Measurements from ENCODE around the gene CNTNAP4.

The CNTNAP4 gene

GRCh38 chr16:76421571-76421970 is 144.4 kb downstream of the CNTNAP4 start:
- Histone ChIP-seq H3K9ac (ENCODE audit: low read depth, low read length) (no peak overlapping the region), H3K4me3 (ENCODE audit: low read depth, low read length) (no peak overlapping the region), H3K36me3 (ENCODE audit: control insufficient read depth, insufficient read depth, low read length) (no peaks in the 10 kb centered on the region), H3K27me3 (ENCODE audit: control insufficient read depth, insufficient read depth, low read length) (no peaks in the 10 kb centered on the region), H3K9me3 (ENCODE audit: control insufficient read depth, insufficient read depth, low read length) (no peaks in the 10 kb centered on the region), H3K4me1 (ENCODE audit: control insufficient read depth, insufficient read depth, low read length) (no peaks in the 10 kb centered on the region)

GRCh38 chr16:76428858-76429257 is 151.7 kb downstream of the CNTNAP4 start:
- H3K36me3 ChIP-seq (ENCODE audit: control insufficient read depth, insufficient read depth, low read length): no peaks in the 10 kb centered on the region

GRCh38 chr16:76441391-76441790 is 164.2 kb downstream of the CNTNAP4 start:
- no peak overlapping the region for H3K9ac ChIP-seq (ENCODE audit: low read depth, low read length)
- no peak overlapping the region for H3K4me3 ChIP-seq (ENCODE audit: low read depth, low read length)
- H3K9me3 ChIP-seq (ENCODE audit: control insufficient read depth, insufficient read depth, low read length): no peaks in the 10 kb centered on the region
- no peaks in the 10 kb centered on the region for H3K27me3 ChIP-seq (ENCODE audit: control insufficient read depth, insufficient read depth, low read length)
- no peaks in the 10 kb centered on the region for H3K4me1 ChIP-seq (ENCODE audit: control insufficient read depth, insufficient read depth, low read length)
- H3K36me3 ChIP-seq (ENCODE audit: control insufficient read depth, insufficient read depth, low read length): no peaks in the 10 kb centered on the region

More at GRCh38 chr16:76428858-76429257, 151.7 kb downstream of the CNTNAP4 start:
- Histone ChIP-seq H3K9me3 (ENCODE audit: control insufficient read depth, insufficient read depth, low read length) (no peaks in the 10 kb centered on the region), H3K9ac (ENCODE audit: low read depth, low read length) (no peak overlapping the region), H3K27me3 (ENCODE audit: control insufficient read depth, insufficient read depth, low read length) (no peaks in the 10 kb centered on the region), H3K4me1 (ENCODE audit: control insufficient read depth, insufficient read depth, low read length) (no peaks in the 10 kb centered on the region), H3K4me3 (ENCODE audit: low read depth, low read length) (no peak overlapping the region)

GRCh38 chr16:76441876-76442275 is 164.7 kb downstream of the CNTNAP4 start:
- Histone ChIP-seq H3K4me1 (ENCODE audit: control insufficient read depth, insufficient read depth, low read length) (no peaks in the 10 kb centered on the region), H3K4me3 (ENCODE audit: low read depth, low read length) (no peak overlapping the region), H3K9me3 (ENCODE audit: control insufficient read depth, insufficient read depth, low read length) (no peaks in the 10 kb centered on the region), H3K9ac (ENCODE audit: low read depth, low read length) (no peak overlapping the region), H3K36me3 (ENCODE audit: control insufficient read depth, insufficient read depth, low read length) (no peaks in the 10 kb centered on the region), H3K27me3 (ENCODE audit: control insufficient read depth, insufficient read depth, low read length) (no peaks in the 10 kb centered on the region)

- Histone ChIP-seq H3K9ac (ENCODE audit: low read depth, low read length) (no peak overlapping the region), H3K4me3 (ENCODE audit: low read depth, low read length) (no peak overlapping the region), H3K9me3 (ENCODE audit: control insufficient read depth, insufficient read depth, low read length) (no peaks in the 10 kb centered on the region), H3K4me1 (ENCODE audit: control insufficient read depth, insufficient read depth, low read length) (no peaks in the 10 kb centered on the region), H3K27me3 (ENCODE audit: control insufficient read depth, insufficient read depth, low read length) (no peaks in the 10 kb centered on the region), H3K36me3 (ENCODE audit: control insufficient read depth, insufficient read depth, low read length) (no peaks in the 10 kb centered on the region)
Observed at GRCh38 chr16:76443973-76444372, 166.8 kb downstream of the CNTNAP4 start.

GRCh38 chr16:76444832-76445231 is 167.6 kb downstream of the CNTNAP4 start:
- Histone ChIP-seq H3K4me1 (ENCODE audit: control insufficient read depth, insufficient read depth, low read length) (no peaks in the 10 kb centered on the region), H3K9ac (ENCODE audit: low read depth, low read length) (no peak overlapping the region), H3K4me3 (ENCODE audit: low read depth, low read length) (no peak overlapping the region), H3K27me3 (ENCODE audit: control insufficient read depth, insufficient read depth, low read length) (no peaks in the 10 kb centered on the region), H3K36me3 (ENCODE audit: control insufficient read depth, insufficient read depth, low read length) (no peaks in the 10 kb centered on the region), H3K9me3 (ENCODE audit: control insufficient read depth, insufficient read depth, low read length) (no peaks in the 10 kb centered on the region)

GRCh38 chr16:76445815-76446214 is 168.6 kb downstream of the CNTNAP4 start:
- Histone ChIP-seq H3K9ac (ENCODE audit: low read depth, low read length) (no peak overlapping the region), H3K27me3 (ENCODE audit: control insufficient read depth, insufficient read depth, low read length) (no peaks in the 10 kb centered on the region), H3K9me3 (ENCODE audit: control insufficient read depth, insufficient read depth, low read length) (no peaks in the 10 kb centered on the region), H3K36me3 (ENCODE audit: control insufficient read depth, insufficient read depth, low read length) (no peaks in the 10 kb centered on the region), H3K4me1 (ENCODE audit: control insufficient read depth, insufficient read depth, low read length) (no peaks in the 10 kb centered on the region), H3K4me3 (ENCODE audit: low read depth, low read length) (no peak overlapping the region)

- Histone ChIP-seq H3K4me1 (ENCODE audit: control insufficient read depth, insufficient read depth, low read length) (no peaks in the 10 kb centered on the region), H3K27me3 (ENCODE audit: control insufficient read depth, insufficient read depth, low read length) (no peaks in the 10 kb centered on the region), H3K36me3 (ENCODE audit: control insufficient read depth, insufficient read depth, low read length) (no peaks in the 10 kb centered on the region), H3K9ac (ENCODE audit: low read depth, low read length) (no peak overlapping the region), H3K9me3 (ENCODE audit: control insufficient read depth, insufficient read depth, low read length) (no peaks in the 10 kb centered on the region), H3K4me3 (ENCODE audit: low read depth, low read length) (no peak overlapping the region)
Observed at GRCh38 chr16:76446251-76446650, 169.1 kb downstream of the CNTNAP4 start.

- H3K36me3 ChIP-seq (ENCODE audit: control insufficient read depth, insufficient read depth, low read length): no peaks in the 10 kb centered on the region
- no peaks in the 10 kb centered on the region for H3K4me1 ChIP-seq (ENCODE audit: control insufficient read depth, insufficient read depth, low read length)
- H3K9ac ChIP-seq (ENCODE audit: low read depth, low read length): no peak overlapping the region
- no peak overlapping the region for H3K4me3 ChIP-seq (ENCODE audit: low read depth, low read length)
- no peaks in the 10 kb centered on the region for H3K9me3 ChIP-seq (ENCODE audit: control insufficient read depth, insufficient read depth, low read length)
- no peaks in the 10 kb centered on the region for H3K27me3 ChIP-seq (ENCODE audit: control insufficient read depth, insufficient read depth, low read length)
Observed at GRCh38 chr16:76450890-76451289, 173.7 kb downstream of the CNTNAP4 start.

GRCh38 chr16:76455257-76455656 is 178.1 kb downstream of the CNTNAP4 start:
- Histone ChIP-seq H3K4me3 (ENCODE audit: low read depth, low read length) (no peak overlapping the region), H3K27me3 (ENCODE audit: control insufficient read depth, insufficient read depth, low read length) (no peaks in the 10 kb centered on the region), H3K36me3 (ENCODE audit: control insufficient read depth, insufficient read depth, low read length) (no peaks in the 10 kb centered on the region), H3K4me1 (ENCODE audit: control insufficient read depth, insufficient read depth, low read length) (no peaks in the 10 kb centered on the region), H3K9me3 (ENCODE audit: control insufficient read depth, insufficient read depth, low read length) (no peaks in the 10 kb centered on the region), H3K9ac (ENCODE audit: low read depth, low read length) (no peak overlapping the region)

- H3K9ac ChIP-seq (ENCODE audit: low read depth, low read length): no peak overlapping the region
- no peaks in the 10 kb centered on the region for H3K4me1 ChIP-seq (ENCODE audit: control insufficient read depth, insufficient read depth, low read length)
- H3K4me3 ChIP-seq (ENCODE audit: low read depth, low read length): no peak overlapping the region
- no peaks in the 10 kb centered on the region for H3K9me3 ChIP-seq (ENCODE audit: control insufficient read depth, insufficient read depth, low read length)
- no peaks in the 10 kb centered on the region for H3K27me3 ChIP-seq (ENCODE audit: control insufficient read depth, insufficient read depth, low read length)
- no peaks in the 10 kb centered on the region for H3K36me3 ChIP-seq (ENCODE audit: control insufficient read depth, insufficient read depth, low read length)
Observed at GRCh38 chr16:76456016-76456415, 178.8 kb downstream of the CNTNAP4 start.

GRCh38 chr16:76459111-76459510 is 181.9 kb downstream of the CNTNAP4 start:
- H3K36me3 ChIP-seq (ENCODE audit: control insufficient read depth, insufficient read depth, low read length): no peaks in the 10 kb centered on the region
- no peak overlapping the region for H3K9ac ChIP-seq (ENCODE audit: low read depth, low read length)
- H3K4me3 ChIP-seq (ENCODE audit: low read depth, low read length): no peak overlapping the region

GRCh38 chr16:76461836-76462235 is 184.6 kb downstream of the CNTNAP4 start:
- Histone ChIP-seq H3K36me3 (ENCODE audit: control insufficient read depth, insufficient read depth, low read length) (no peaks in the 10 kb centered on the region), H3K4me3 (ENCODE audit: low read depth, low read length) (no peak overlapping the region), H3K9ac (ENCODE audit: low read depth, low read length) (no peak overlapping the region)

More at GRCh38 chr16:76459111-76459510, 181.9 kb downstream of the CNTNAP4 start:
- H3K9me3 ChIP-seq (ENCODE audit: control insufficient read depth, insufficient read depth, low read length): no peaks in the 10 kb centered on the region
- no peaks in the 10 kb centered on the region for H3K4me1 ChIP-seq (ENCODE audit: control insufficient read depth, insufficient read depth, low read length)
- peaks cover 5% of the 10 kb centered on the region for H3K27me3 ChIP-seq (ENCODE audit: control insufficient read depth, insufficient read depth, low read length)

More at GRCh38 chr16:76461836-76462235, 184.6 kb downstream of the CNTNAP4 start:
- H3K4me1 ChIP-seq (ENCODE audit: control insufficient read depth, insufficient read depth, low read length): no peaks in the 10 kb centered on the region
- peaks cover 16% of the 10 kb centered on the region for H3K27me3 ChIP-seq (ENCODE audit: control insufficient read depth, insufficient read depth, low read length)
- no peaks in the 10 kb centered on the region for H3K9me3 ChIP-seq (ENCODE audit: control insufficient read depth, insufficient read depth, low read length)
